ENCODE results near the gene BZW1.

The BZW1 gene

DNA sequence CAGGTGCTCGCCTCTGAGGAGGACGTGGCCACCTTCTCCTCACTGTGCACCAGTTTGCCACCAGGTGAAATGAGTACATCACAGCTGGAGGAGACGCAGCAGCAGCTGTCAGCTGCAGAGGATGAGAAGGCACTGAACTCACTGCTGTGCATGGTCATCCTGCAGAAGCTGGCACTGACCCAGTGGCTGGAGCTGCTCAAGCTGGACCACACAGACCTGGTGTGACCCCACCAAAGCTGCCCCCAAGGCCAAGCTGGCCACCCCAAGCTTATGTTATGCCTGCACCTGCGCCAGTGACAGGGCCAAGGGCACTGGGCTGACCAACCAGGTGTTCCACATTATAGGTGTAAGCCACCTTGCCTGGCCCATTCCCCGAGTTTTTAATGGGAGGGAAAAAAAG, 33.5 kb downstream of the BZW1 start:
- no peak for DNase-seq (ENCODE audit: low read depth, low spot score)
- no peak for TF ChIP-seq CTCF (IDR thresholded peaks at IDR 0.05; ENCODE audit: low read depth, low read length)
- in situ Hi-C loops (cut with HindIII; ENCODE audit: low sequenced_read_pairs): no loop called here
- no peak overlapping the region for H3K4me3 ChIP-seq (ENCODE audit: low read depth, low read length)

DNA sequence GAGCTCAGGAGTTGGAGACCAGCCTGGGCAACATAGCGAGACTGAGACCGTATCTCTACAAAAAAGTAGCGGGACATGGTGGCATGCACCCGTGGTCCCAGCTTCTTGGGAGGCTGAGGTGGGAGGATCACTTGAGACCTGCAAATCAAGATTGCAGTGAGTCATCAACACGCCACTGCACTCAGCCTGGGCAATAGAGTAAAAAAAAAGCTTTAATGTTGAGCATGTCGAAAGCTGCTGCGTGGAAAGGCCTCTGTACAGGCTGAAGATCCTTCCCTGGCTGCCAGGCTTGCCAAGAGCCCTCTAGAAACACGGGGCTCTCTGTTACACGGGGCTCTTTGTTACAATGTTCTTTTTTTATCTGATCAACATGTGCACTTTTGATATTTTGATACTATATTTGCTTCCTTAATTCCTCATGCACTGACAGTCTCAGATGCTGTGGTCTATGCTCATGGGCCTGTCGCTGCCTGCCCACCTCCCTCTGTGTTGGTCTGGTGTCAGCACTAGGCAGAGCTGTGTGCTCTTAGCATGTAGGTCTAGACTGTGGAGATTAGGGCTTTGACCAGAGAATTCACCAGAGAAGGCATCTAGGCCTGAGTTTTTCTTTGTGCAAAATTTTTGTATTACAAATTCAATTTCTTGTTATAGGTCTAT, 34.1 kb downstream of the BZW1 start:
- H3K4me3 ChIP-seq (ENCODE audit: low read depth, low read length): no peak overlapping the region
- no peak for TF ChIP-seq CTCF (IDR thresholded peaks at IDR 0.05; ENCODE audit: low read depth, low read length)
- no peak for DNase-seq (ENCODE audit: low read depth, low spot score)
- in situ Hi-C loops (cut with HindIII; ENCODE audit: low sequenced_read_pairs): no loop called here

DNA sequence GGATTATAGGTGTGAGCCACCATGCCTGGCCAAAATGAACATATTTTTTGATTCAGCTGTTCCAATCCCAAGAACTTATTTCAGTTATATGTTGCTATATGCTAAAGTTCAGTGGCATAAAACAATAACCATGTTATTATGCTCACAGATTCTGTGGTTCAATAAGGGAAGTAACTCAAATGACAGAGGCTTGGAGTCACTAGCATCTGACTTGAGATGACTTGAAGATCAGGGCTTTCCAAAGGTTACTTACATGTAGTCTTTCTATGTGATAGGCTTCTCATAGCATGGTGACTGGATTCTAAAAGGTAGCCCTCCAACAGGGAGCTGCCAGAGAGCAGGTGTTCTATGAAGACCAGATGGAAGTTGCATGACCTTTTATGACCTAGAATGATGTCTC, 35.6 kb downstream of the BZW1 start:
- H3K4me3 ChIP-seq (ENCODE audit: low read depth, low read length): no peak overlapping the region
- no peak for DNase-seq (ENCODE audit: low read depth, low spot score)
- TF ChIP-seq CTCF (IDR thresholded peaks at IDR 0.05; ENCODE audit: low read depth, low read length): no peak
- in situ Hi-C loops (cut with HindIII; ENCODE audit: low sequenced_read_pairs): no loop called here

- in situ Hi-C loops (cut with HindIII; ENCODE audit: low sequenced_read_pairs): no loop called here
- DNase-seq (ENCODE audit: low read depth, low spot score): no peak
- TF ChIP-seq CTCF (IDR thresholded peaks at IDR 0.05; ENCODE audit: low read depth, low read length): no peak
- no peak overlapping the region for H3K4me3 ChIP-seq (ENCODE audit: low read depth, low read length)
Observed at GRCh38 chr2:200847939-200848338, 36.2 kb downstream of the BZW1 start.

GRCh38 chr2:200850512-200851256, 39.0 kb downstream of the BZW1 start:
- in situ Hi-C loops (cut with HindIII; ENCODE audit: low sequenced_read_pairs): no loop called here
- DNase-seq (ENCODE audit: low read depth, low spot score): no peak
- no peak for TF ChIP-seq CTCF (IDR thresholded peaks at IDR 0.05; ENCODE audit: low read depth, low read length)
- no peak overlapping the region for H3K4me3 ChIP-seq (ENCODE audit: low read depth, low read length)

DNA sequence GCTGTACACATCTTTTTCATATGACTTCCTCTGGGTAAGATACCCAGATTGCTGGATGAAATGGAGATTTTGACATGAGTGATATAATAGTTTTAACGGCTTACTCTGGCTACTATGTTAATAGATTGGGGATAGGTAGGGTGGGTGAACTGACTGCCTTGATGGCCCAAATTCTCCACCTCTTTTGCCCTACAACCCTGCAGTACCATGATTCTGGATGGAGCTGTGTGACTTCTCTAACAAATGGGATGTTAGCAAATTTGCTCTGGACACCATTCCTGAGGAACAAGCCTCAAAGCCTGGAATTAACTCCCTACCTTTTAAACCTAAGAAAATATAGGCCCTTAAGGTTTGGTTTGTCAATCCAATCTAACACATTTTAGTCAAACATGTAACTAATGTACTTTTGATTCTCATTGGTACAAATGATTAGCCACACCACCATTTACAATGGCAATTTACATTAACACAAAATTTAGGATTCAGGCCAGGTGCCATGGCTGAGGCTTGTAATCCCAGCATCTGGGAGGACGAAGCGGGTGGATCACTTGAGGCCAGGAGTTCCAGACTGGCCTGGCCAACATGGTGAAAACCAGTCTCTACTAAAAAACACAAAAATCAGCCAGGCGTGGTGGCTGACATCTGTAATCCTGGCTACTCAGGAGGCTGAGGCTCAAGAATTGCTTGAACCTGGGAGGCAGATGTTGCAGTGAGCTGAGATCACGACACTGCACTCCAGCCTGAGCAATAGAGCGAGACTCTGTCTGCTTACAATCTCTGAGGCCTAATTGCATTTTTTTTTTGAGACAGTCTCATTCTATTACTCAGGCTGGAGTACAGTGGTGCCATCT, 39.9 kb downstream of the BZW1 start:
- H3K4me3 ChIP-seq (ENCODE audit: low read depth, low read length): no peak overlapping the region
- DNase-seq (ENCODE audit: low read depth, low spot score): no peak
- in situ Hi-C loops (cut with HindIII; ENCODE audit: low sequenced_read_pairs): no loop called here
- TF ChIP-seq CTCF (IDR thresholded peaks at IDR 0.05; ENCODE audit: low read depth, low read length): no peak
